ENCODE results near the gene ANP32E. TPM values are rescaled to one million over a fixed set of nuclear protein-coding genes. Genes with fewer than 3 reads are reported as not detected.

The ANP32E gene
- total and polyA plus RNA-seq, 2 donors (not counting 1 experiment from before 2014, with no cell fraction given) = 5.1 to 47.1 TPM

- 1% methylated on average over 44 of the region's 49 CpGs for WGBS (ENCODE audit: insufficient coverage)
- ATAC-seq (ENCODE audit: low read depth) = peak; percentile 98
- peak within 1 kb of the TSS; percentile 98 for H3K27ac Mint-ChIP-seq
Measured at GRCh38 chr1:150268705-150269403, 32.9 kb upstream of the ANP32E start, which contains the start of gene APH1A. Gene APH1A (minus strand): TSS chr1:150269016. CDS start chr1:150268810, 206 bp downstream.

More at GRCh38 chr1:150268705-150269403, 32.9 kb upstream of the ANP32E start, which contains the start of gene APH1A:
- H3K4me3 Mint-ChIP-seq = peak within 1 kb of the TSS; percentile 97
- Histone ChIP-seq H2AFZ (ENCODE audit: insufficient read depth, low read depth, low read length, poor library complexity, severe bottlenecking) (peak within 1 kb of the TSS; percentile 90), H3K9ac (ENCODE audit: low read length) (peak within 1 kb of the TSS; percentile 98), H3K4me2 (replicated peaks; ENCODE audit: low read depth, low read length, poor library complexity, severe bottlenecking) (peak within 1 kb of the TSS; percentile 93), H3K4me3 (ENCODE audit: control extremely low read depth in 1 of 5, extremely low read depth in 1 of 5, insufficient read depth in 1 of 5, low read depth in 2 of 5, low read length in 4 of 5) (peak within 1 kb of the TSS; percentile 62 to 98 (median 95)), H3K36me3 (replicated peaks in 1 of 2; ENCODE audit: control extremely low read depth in 1 of 2, control insufficient read depth in 1 of 2, extremely low read depth in 1 of 2, insufficient read depth in 2 of 2, low read length in 1 of 2) (peaks cover 0 to 28% of the 10 kb centered on the region in 2 experiments), H3K4me1 (ENCODE audit: control insufficient read depth in 2 of 2, insufficient read depth in 2 of 2, low read length in 2 of 2) (peaks cover 19 to 27% of the 10 kb centered on the region in 2 donors), H3K27me3 (replicated peaks in 1 of 4; ENCODE audit: control extremely low read depth in 1 of 4, control insufficient read depth in 3 of 4, insufficient read depth in 4 of 4, low read length in 3 of 4) (no peaks in the 10 kb centered on the region), H3K27ac (ENCODE audit: low read length in 2 of 2) (peak within 1 kb of the TSS; percentile 94 to 95), H4K20me1 (ENCODE audit: control insufficient read depth, insufficient read depth, low read length, poor library complexity, severe bottlenecking) (peaks cover 8% of the 10 kb centered on the region), H3K9me3 (ENCODE audit: control extremely low read depth in 1 of 3, control insufficient read depth in 2 of 3, insufficient read depth in 1 of 3, low read length in 2 of 3) (no peaks in the 10 kb centered on the region), H3K79me2 (ENCODE audit: control insufficient read depth, insufficient read depth, low read length) (peaks cover 31% of the 10 kb centered on the region)
- peaks cover 30% of the 10 kb centered on the region for H3K4me1 Mint-ChIP-seq
- peak; percentile 96 for DNase-seq
- CTCF ChIA-PET = interaction anchor here (1.0 to 4.3 kb wide), 3 partner anchors 9 to 13 kb away, joined by 4 to 22 read pairs (median 21); no protein-coding TSS in a partner anchor
- TF ChIP-seq EZH2 (IDR thresholded peaks at IDR 0.05; ENCODE audit: borderline replicate concordance, insufficient read depth, low read depth, low read length, poor library complexity, severe bottlenecking) (no peak), CTCF (IDR thresholded peaks at IDR 0.05) (no peak)
- no peaks in the 10 kb centered on the region for H3K9me3 Mint-ChIP-seq (ENCODE audit: insufficient read depth)
- intact Hi-C loops (cut with micrococcal nuclease) = loop anchor here (1.0 kb wide), 5 partner anchors 12 to 95 kb away; partner anchors contain the start of genes ANP32E, MRPS21 and RPRD2
- H3K27me3 Mint-ChIP-seq = peaks cover 6% of the 10 kb centered on the region
- POLR2A ChIA-PET = interaction anchor here (0.6 to 1.2 kb wide), 5 partner anchors 13 to 382 kb away, joined by 3 to 7 read pairs (median 6); partner anchors contain the start of genes ANP32E, CIART and RPRD2
